ENCODE data around the gene HSD3B2.

HSD3B2 gene

GRCh38 chr1:119451158-119451557 lies 36.2 kb downstream of the HSD3B2 start:
- FAIRE-seq: no peak
- DNase-seq (ENCODE audit: extremely low spot score, insufficient read length, low read depth): no peak

- DNase-seq (ENCODE audit: extremely low spot score, insufficient read length, low read depth) (no peak), FAIRE-seq (no peak)
Measured at GRCh38 chr1:119452091-119452490, 37.1 kb downstream of the HSD3B2 start.

DNA sequence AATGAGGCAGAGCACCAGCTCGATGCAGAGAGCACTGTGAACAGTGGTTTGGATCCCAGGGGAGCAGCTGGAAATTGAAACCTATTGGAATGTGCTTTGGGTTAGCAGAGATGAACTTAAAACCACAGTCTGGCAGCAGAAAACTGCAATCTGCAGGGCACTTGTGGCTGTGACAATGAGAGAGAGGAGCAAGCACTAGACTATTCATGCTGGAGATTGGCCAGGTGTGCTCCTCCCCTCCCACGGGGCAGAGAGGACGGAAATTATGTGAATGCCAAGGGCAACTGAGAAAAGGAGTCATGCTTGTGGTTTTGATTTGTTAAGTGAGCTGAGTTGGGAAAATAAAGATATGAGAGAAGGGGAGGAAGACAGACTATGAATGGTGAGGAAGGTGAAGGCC lies 38.1 kb downstream of the HSD3B2 start:
- DNase-seq (ENCODE audit: extremely low spot score, insufficient read length, low read depth): no peak

DNA sequence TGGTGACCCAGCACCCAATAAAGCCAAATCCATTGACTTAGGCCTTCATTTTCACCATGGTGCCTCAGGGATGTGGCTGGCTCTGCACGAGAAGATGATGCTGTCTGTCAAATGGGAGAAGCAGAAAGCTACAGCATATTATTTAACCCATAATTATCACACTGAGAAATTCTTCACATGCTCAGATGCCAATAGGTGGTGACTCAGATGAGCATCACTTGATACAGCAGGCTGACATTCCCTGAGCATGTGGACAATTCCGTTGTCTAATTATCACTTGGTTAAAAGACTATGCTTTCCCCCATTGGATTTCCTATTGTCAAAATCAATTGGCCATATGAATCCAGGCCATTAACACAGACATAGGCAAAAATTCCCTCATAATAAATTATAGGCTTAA lies 48.0 kb downstream of the HSD3B2 start:
- FAIRE-seq (no peak), DNase-seq (ENCODE audit: extremely low spot score, insufficient read length, low read depth) (no peak)

More for the DNA sequence above, 38.1 kb downstream of the HSD3B2 start:
- no peak for FAIRE-seq

DNA sequence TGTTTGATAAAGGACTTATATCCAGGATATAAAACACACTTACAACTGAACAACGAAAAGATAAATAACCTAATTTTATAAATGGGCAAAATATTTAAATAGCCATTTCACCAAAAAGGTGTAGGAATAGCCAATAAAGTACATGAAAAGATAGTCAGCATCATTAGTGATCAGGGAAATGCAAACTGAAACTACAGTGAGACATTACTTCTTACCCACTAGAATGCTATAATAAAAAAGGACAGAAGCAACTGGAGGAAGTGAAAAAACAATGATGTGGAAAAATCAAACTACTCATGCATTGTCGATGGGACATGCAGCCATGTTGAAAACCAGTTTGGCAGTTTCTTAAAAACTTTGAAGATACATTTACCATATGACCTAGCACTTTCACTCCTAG lies 48.6 kb downstream of the HSD3B2 start:
- no peak for DNase-seq (ENCODE audit: extremely low spot score, insufficient read length, low read depth)
- no peak for FAIRE-seq

GRCh38 chr1:119466445-119466844 lies 51.5 kb downstream of the HSD3B2 start:
- FAIRE-seq (no peak), DNase-seq (ENCODE audit: extremely low spot score, insufficient read length, low read depth) (no peak)

DNA sequence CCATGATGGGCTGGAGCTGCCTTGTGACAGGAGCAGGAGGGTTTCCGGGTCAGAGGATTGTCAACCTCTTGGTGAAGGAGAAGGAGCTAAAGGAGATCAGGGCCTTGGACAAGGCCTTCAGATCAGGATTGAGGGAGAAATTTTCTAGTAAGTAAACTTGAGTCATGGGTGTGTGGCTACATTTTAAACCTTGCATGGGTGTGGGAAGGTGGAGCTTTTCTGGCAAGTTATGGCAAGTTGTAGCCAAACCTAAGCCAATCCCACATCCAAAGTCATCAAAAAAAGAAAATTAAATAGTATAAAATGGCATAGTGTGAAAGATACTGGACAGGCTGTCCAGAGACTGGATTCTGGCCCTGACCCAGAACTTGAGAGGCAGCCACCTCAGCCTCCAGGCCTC lies 52.3 kb downstream of the HSD3B2 start:
- FAIRE-seq (no peak), DNase-seq (ENCODE audit: extremely low spot score, insufficient read length, low read depth) (no peak)

GRCh38 chr1:119467857-119468668 lies 53.1 kb downstream of the HSD3B2 start:
- FAIRE-seq (no peak), DNase-seq (ENCODE audit: extremely low spot score, insufficient read length, low read depth) (no peak)

DNA sequence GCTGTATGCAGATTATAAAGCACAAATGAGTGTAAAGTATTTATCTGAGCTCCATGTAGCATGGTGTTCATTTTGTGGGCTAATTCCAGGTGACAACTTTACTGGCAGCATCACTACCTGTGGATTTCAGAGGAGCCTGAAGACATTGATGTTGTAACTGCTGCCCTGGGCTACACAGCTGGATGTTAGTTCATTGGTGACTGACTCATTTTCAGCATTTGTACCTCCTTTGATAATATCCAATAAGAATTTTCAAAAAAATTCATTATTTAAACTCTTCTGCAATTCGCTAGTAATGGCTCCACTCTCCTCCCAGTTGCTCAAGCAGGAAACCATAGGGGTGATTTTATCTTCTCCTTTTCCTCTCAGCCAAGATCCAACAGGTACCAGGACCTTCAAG lies 54.8 kb downstream of the HSD3B2 start:
- DNase-seq (ENCODE audit: extremely low spot score, insufficient read length, low read depth) (no peak), FAIRE-seq (no peak)

GRCh38 chr1:119470377-119470776 lies 55.4 kb downstream of the HSD3B2 start:
- no peak for DNase-seq (ENCODE audit: extremely low spot score, insufficient read length, low read depth)
- FAIRE-seq: no peak

DNA sequence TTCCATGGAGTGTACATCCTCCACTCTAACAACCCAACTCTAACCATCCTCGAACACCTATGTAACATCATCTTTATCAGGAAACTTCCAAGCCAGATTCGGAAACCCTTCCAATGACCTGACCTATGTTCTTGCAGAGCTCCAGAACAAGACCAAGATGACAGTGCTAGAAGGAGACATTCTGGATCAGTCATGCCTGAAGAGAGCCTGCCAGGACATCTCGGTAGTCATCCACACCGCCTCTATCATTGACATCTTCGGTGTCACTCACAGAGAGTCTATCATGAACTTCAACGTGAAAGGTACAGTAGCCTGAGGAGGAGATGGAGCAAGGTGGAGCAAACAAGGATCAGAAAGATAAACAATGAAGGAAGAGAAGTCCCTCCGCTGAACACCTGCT lies 56.0 kb downstream of the HSD3B2 start:
- FAIRE-seq (no peak), DNase-seq (ENCODE audit: extremely low spot score, insufficient read length, low read depth) (no peak)

- FAIRE-seq: no peak
Measured at GRCh38 chr1:119471566-119471965, 56.6 kb downstream of the HSD3B2 start.

DNA sequence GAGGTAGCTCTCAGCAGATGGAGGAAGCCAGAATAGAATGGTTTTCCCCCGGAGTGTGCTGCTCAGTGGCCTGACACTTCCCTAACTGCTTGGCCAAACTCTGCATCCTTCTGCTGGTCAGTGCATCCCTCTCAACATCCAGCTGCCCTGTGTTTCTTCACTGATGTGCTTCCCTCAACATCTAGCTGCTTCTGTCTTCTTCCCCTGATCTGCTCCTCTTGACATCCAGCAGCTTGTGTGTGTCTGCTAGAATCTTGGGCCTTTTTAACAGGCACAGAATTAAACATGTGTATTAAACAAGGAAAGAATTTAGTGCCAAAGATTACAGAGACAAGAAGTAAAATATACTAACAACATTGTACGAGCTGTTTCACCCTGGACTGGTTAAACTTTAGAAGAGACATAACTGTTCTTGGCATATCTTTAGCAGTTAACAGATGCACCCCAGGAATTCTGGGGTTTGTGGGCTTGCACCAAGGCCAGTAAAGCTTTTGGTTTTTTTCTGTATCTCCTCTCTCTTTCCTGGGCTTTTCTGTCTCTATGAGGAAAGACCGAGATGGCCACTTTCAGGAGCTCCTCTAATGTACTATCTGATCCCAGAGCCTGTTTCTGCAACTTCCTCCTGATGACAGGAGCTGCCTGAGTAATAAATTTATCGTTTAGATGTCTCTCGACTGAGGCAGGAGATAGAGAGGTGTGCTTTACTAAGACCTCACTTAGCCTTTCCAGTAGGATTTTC lies 57.3 kb downstream of the HSD3B2 start:
- no peak for DNase-seq (ENCODE audit: extremely low spot score, insufficient read length, low read depth)
- no peak for FAIRE-seq

More at GRCh38 chr1:119471566-119471965, 56.6 kb downstream of the HSD3B2 start:
- DNase-seq (ENCODE audit: extremely low spot score, insufficient read length, low read depth): no peak
